Coronary artery (tissue), 2 donors: ENCODE measurements around the gene LRRN2.

ENCODE experiments used
- DNase-seq: peaks from one replicate; pipeline ENCODE4 v3.0.0-alpha.2; 2017; ENCODE audit warnings: low spot score
- H3K27ac ChIP-seq, 2 donors: fragments of 200-600 bp; sonication (generic); one replicate each; pipeline ENCODE4 v1.5.1; 2016 to 2019
- H3K4me3 ChIP-seq: fragments of 200-600 bp; sonication (generic); 2 replicates; pipeline ENCODE4 v1.5.1; 2016; ENCODE audit warnings: mild to moderate bottlenecking, moderate library complexity
- CTCF ChIP-seq: fragments of 200-600 bp; sonication (generic); IDR thresholded peaks from one replicate; pipeline ENCODE4 v1.5.1; 2019; ENCODE audit warnings: antibody characterized with exemption

Gene LRRN2

GRCh38 chr1:204705888-204706837 lies 20.6 kb upstream of the LRRN2 start:
- Histone ChIP-seq H3K4me3 (no peak overlapping the region), H3K27ac (no peak overlapping the region)
- no peak for TF ChIP-seq CTCF
- DNase-seq, result no peak

GRCh38 chr1:204705493-204705811 lies 19.9 kb upstream of the LRRN2 start:
- Histone ChIP-seq H3K27ac (no peak overlapping the region), H3K4me3 (no peak overlapping the region)
- no peak for TF ChIP-seq CTCF
- DNase-seq, result no peak

- DNase-seq, result no peak
Measured at GRCh38 chr1:204704794-204705492, 19.4 kb upstream of the LRRN2 start.

DNA sequence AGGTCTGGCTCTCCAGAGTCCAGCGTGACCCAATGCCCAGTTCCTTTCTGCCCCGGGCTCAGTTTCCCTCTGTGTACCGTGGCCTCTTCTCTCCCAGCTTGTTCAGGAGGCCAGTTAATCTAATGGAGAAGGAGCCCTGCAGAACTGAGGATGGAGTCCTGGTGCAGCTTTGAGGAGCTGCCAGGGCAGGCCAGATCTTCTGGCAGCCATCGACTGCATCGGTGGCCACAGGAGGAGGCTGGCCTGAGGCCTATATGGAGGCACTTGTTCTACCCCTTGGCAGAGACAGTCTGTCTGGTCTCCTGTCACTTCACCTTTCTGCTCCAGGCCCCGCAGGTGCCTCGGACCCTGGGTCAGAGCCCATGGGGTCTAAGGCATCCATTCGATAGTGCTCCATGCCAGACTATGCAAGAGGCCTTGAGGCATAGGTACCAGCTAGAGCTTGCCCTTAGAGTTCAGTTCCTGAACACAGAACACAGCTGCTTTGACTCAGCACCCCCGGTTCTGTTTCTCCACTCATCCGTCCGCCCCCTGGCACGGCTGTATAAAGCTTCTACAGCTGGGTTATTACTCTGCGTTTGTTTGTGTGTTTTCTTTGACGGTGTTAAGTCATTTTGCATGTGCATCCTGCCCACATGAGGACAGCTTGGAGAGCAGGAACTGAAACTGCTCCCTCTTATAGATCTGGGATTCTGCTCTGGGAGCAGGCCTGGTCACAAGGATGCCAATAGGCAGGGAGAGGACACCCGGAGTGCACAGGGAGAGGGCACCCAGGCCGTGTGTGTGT lies 18.5 kb upstream of the LRRN2 start:
- H3K27ac ChIP-seq, result no peak overlapping the region
- TF ChIP-seq CTCF, result no peak
- H3K4me3 ChIP-seq, result no peak overlapping the region
- DNase-seq, result no peak

More at GRCh38 chr1:204704794-204705492, 19.4 kb upstream of the LRRN2 start:
- H3K4me3 ChIP-seq, result no peak overlapping the region
- no peak for TF ChIP-seq CTCF
- no peak overlapping the region for H3K27ac ChIP-seq

- Histone ChIP-seq H3K4me3 (no peak overlapping the region), H3K27ac (no peak overlapping the region)
- no peak for DNase-seq
- TF ChIP-seq CTCF, result no peak
Measured at GRCh38 chr1:204703268-204703664, 17.7 kb upstream of the LRRN2 start.

DNA sequence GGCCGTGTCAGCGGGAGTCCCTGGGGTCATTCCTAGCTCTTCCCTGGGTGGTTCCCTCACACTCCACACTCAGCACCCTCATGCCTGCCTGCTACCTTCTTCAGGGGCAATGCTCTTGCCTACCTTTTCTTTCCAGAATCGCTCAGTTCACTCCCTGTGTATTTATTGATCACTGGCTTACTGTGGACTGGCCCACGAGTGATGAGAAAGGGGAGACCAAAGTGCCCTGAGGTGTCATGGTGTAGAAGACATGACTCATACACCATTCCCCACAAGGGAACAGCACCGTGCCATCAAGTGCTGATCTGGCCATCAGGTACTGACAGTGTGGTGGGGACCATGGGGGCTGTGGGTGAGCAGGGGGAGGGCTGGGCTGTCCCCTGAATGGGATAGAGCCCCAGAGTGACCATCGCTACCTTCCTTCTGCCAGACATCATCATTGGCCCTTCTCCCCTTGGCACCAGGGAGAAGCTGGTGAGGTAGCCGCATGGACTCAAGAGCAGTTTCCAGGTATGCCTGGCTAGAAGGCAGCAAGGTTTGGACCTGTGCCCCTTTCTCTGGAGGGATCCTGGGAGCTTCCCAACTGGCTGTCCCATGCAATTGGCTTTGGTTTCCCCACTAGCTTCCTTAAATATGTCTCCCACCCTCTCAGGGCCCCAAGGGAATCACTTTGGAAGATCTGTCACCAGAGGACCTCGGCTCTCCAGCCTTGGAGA lies 17.2 kb upstream of the LRRN2 start:
- no peak for TF ChIP-seq CTCF
- Histone ChIP-seq H3K4me3 (no peak overlapping the region), H3K27ac (no peak overlapping the region)
- no peak for DNase-seq
